ENCODE measurements around the gene SEPTIN7. TPM values are rescaled to one million over a fixed set of nuclear protein-coding genes. Genes with fewer than 3 reads are reported as not detected.

Gene SEPTIN7
- total RNA-seq, 1 experiment from 2014 or later: 161 TPM

GRCh38 chr7:35780070-35780469, 20.8 kb upstream of the SEPTIN7 start (continued):
- TF ChIP-seq ETV6 (CRISPR knock-in tag; IDR thresholded peaks at IDR 0.05) (no peak), NFATC4 (CRISPR knock-in tag; IDR thresholded peaks at IDR 0.05) (no peak), ERG (CRISPR knock-in tag; IDR thresholded peaks at IDR 0.05) (no peak), FOXJ3 (CRISPR knock-in tag; IDR thresholded peaks at IDR 0.05; ENCODE audit: borderline replicate concordance) (no peak), TCF7 (CRISPR knock-in tag; IDR thresholded peaks at IDR 0.05; ENCODE audit: low read depth) (no peak), CREB1 (CRISPR knock-in tag; IDR thresholded peaks at IDR 0.05) (no peak), ZNF396 (CRISPR knock-in tag; IDR thresholded peaks at IDR 0.05; ENCODE audit: borderline replicate concordance) (no peak), NR2C2 (CRISPR knock-in tag; IDR thresholded peaks at IDR 0.05) (no peak), ZNF219 (CRISPR knock-in tag; IDR thresholded peaks at IDR 0.05; ENCODE audit: borderline replicate concordance) (no peak), AR (CRISPR knock-in tag; IDR thresholded peaks at IDR 0.05) (no peak)
- TF ChIP-seq, protein P1, sequence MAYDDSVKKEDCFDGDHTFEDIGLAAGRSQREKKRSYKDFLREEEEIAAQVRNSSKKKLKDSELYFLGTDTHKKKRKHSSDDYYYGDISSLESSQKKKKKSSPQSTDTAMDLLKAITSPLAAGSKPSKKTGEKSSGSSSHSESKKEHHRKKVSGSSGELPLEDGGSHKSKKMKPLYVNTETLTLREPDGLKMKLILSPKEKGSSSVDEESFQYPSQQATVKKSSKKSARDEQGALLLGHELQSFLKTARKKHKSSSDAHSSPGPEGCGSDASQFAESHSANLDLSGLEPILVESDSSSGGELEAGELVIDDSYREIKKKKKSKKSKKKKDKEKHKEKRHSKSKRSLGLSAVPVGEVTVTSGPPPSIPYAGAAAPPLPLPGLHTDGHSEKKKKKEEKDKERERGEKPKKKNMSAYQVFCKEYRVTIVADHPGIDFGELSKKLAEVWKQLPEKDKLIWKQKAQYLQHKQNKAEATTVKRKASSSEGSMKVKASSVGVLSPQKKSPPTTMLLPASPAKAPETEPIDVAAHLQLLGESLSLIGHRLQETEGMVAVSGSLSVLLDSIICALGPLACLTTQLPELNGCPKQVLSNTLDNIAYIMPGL (CRISPR knock-in tag; IDR thresholded peaks at IDR 0.05): no peak

GRCh38 chr7:35781200-35781701, 19.6 kb upstream of the SEPTIN7 start:
- POLR2A ChIA-PET: no interaction called here
- no peak overlapping the region for H3K4me3 Mint-ChIP-seq
- H3K27me3 Mint-ChIP-seq (ENCODE audit: low read depth): no peaks in the 10 kb centered on the region
- H3K9me3 Mint-ChIP-seq: no peaks in the 10 kb centered on the region
- H3K36me3 Mint-ChIP-seq: no peaks in the 10 kb centered on the region
- CTCF ChIA-PET: no interaction called here
- H3K4me1 Mint-ChIP-seq: no peaks in the 10 kb centered on the region
- no peak overlapping the region for H3K27ac Mint-ChIP-seq
- DNase-seq (ENCODE audit: low spot score) (no peak), ATAC-seq (no peak)
- TF ChIP-seq, protein P2, sequence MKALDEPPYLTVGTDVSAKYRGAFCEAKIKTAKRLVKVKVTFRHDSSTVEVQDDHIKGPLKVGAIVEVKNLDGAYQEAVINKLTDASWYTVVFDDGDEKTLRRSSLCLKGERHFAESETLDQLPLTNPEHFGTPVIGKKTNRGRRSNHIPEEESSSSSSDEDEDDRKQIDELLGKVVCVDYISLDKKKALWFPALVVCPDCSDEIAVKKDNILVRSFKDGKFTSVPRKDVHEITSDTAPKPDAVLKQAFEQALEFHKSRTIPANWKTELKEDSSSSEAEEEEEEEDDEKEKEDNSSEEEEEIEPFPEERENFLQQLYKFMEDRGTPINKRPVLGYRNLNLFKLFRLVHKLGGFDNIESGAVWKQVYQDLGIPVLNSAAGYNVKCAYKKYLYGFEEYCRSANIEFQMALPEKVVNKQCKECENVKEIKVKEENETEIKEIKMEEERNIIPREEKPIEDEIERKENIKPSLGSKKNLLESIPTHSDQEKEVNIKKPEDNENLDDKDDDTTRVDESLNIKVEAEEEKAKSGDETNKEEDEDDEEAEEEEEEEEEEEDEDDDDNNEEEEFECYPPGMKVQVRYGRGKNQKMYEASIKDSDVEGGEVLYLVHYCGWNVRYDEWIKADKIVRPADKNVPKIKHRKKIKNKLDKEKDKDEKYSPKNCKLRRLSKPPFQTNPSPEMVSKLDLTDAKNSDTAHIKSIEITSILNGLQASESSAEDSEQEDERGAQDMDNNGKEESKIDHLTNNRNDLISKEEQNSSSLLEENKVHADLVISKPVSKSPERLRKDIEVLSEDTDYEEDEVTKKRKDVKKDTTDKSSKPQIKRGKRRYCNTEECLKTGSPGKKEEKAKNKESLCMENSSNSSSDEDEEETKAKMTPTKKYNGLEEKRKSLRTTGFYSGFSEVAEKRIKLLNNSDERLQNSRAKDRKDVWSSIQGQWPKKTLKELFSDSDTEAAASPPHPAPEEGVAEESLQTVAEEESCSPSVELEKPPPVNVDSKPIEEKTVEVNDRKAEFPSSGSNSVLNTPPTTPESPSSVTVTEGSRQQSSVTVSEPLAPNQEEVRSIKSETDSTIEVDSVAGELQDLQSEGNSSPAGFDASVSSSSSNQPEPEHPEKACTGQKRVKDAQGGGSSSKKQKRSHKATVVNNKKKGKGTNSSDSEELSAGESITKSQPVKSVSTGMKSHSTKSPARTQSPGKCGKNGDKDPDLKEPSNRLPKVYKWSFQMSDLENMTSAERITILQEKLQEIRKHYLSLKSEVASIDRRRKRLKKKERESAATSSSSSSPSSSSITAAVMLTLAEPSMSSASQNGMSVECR (CRISPR knock-in tag; IDR thresholded peaks at IDR 0.05; ENCODE audit: borderline replicate concordance): no peak
- TF ChIP-seq, protein P3, sequence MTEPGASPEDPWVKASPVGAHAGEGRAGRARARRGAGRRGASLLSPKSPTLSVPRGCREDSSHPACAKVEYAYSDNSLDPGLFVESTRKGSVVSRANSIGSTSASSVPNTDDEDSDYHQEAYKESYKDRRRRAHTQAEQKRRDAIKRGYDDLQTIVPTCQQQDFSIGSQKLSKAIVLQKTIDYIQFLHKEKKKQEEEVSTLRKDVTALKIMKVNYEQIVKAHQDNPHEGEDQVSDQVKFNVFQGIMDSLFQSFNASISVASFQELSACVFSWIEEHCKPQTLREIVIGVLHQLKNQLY (CRISPR knock-in tag; IDR thresholded peaks at IDR 0.05): no peak
- TF ChIP-seq NFE2L1 (CRISPR knock-in tag; IDR thresholded peaks at IDR 0.05) (no peak), FOXP4 (CRISPR knock-in tag; IDR thresholded peaks at IDR 0.05) (no peak), TEAD1 (CRISPR knock-in tag; IDR thresholded peaks at IDR 0.05) (no peak), CTCF (IDR thresholded peaks at IDR 0.05) (no peak), RORB (CRISPR knock-in tag; IDR thresholded peaks at IDR 0.05) (no peak), FOXK1 (CRISPR knock-in tag; IDR thresholded peaks at IDR 0.05) (no peak), ETV6 (CRISPR knock-in tag; IDR thresholded peaks at IDR 0.05) (no peak)
- TF ChIP-seq, protein P4, sequence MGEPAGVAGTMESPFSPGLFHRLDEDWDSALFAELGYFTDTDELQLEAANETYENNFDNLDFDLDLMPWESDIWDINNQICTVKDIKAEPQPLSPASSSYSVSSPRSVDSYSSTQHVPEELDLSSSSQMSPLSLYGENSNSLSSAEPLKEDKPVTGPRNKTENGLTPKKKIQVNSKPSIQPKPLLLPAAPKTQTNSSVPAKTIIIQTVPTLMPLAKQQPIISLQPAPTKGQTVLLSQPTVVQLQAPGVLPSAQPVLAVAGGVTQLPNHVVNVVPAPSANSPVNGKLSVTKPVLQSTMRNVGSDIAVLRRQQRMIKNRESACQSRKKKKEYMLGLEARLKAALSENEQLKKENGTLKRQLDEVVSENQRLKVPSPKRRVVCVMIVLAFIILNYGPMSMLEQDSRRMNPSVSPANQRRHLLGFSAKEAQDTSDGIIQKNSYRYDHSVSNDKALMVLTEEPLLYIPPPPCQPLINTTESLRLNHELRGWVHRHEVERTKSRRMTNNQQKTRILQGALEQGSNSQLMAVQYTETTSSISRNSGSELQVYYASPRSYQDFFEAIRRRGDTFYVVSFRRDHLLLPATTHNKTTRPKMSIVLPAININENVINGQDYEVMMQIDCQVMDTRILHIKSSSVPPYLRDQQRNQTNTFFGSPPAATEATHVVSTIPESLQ (CRISPR knock-in tag; IDR thresholded peaks at IDR 0.05): no peak
